DMS 273 treated with DMSO at 0.1 percent for 48 hours (cell line): Measurements from ENCODE around the gene MN1.
A peak's percentile ranks its signal among the peaks of the same experiment; 100 is the strongest.

ENCODE experiments used
- DNase-seq: peaks from one replicate; lab custom pipeline; 2025; lab: John Stamatoyannopoulos, UW

The MN1 gene

DNA sequence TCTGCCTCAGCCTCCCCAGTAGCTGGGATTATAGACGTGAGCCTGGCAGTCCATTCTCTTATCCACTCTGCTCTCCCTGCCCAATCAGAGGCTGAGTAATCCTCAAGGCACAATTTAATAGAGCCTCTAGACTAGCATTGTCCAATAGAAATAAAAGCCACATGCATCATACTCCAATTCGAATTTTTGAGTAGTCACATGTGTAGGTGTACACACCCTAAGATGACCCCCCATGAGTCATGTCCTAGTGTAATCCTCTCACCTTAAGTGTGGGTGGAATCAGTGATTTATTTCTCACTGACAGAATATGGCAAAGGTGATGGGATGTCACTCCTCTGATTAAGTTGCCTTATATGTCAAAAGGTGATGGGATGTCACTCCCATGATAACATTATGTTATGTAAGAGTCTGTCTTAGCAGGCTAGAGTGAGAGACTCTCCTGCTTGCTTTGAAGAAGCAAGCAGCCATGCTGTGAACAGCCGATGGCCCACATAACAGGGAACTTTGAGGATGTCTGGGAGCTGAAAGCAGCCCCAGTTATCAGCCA lies 61.3 kb downstream of the MN1 start:
- no peak for DNase-seq

DNA sequence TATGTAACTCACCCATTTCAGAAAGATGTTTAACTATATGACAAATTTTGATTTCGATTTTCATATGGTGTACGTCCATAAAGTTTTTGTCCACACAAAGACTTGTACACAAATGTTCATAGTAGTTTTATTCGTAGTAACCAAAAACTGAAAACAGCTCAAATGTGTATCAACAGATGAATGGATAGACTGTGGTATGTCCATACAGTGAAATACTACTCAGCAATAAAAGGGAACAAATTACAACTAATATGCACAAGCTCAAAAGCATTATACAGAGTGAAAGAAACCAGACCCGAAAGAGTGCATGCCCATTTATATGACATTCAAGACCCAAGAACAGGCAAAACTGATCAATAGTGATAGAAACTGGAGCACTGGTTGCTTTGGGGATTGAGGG lies 64.0 kb downstream of the MN1 start:
- DNase-seq = no peak

DNA sequence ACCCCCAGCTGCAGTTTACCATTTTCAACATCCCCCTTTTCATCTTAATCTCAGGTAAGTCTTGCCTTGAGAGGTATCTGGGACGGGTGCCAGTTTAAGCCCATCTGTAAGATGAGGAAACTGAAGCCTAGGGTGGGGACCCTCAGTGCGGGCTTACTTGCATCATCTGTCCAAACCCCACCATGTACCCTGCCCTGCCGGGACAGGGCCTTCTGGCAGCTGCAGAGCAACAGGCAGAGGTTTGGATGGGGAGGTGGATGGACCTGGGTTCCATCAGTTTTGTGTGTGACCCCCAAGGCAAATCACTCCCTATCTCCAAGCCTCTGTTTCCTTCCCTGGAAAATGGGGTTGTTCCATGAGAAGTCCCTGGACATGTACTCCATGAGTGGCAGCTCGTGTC lies 67.5 kb downstream of the MN1 start:
- no peak for DNase-seq

DNA sequence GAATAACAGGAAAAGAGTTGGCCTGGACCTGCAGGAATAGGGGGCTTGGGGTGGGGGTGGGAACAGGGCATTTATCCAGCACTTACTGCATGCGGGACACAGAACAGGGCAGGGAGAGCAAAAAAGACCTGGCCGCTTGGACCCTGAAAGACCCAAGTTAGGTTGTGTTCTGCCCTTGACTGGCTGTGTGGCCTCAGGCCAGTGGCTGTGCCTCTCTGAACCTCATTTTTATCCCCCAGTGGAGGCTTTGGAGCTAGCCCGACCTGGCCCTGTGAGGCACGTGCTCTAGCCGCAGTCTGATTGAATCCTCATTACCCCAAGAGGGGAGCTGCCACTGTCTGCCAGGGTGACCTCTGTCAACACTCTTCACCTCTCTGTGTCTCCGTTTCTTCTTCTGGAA lies 68.7 kb downstream of the MN1 start:
- DNase-seq = no peak

DNA sequence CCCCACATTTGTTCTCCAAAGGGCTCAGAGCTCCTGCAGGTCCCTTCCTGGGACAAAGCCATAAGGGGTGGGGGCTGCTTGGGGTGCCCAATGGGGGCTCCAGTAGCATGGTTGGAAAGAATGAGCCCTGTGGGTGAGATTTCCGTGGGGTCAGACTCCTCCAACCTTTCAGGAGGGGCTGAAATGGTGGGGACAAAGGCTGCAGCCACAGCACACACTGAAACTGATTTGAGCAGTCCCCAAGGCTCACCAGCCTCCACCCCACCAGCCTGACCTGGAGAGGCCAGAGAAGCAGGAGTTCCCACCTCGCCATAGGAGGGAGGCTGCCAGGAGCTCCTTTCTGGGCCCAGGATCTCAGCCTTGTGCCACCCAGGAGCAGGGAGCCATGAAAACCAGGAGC lies 69.2 kb downstream of the MN1 start:
- no peak for DNase-seq

DNA sequence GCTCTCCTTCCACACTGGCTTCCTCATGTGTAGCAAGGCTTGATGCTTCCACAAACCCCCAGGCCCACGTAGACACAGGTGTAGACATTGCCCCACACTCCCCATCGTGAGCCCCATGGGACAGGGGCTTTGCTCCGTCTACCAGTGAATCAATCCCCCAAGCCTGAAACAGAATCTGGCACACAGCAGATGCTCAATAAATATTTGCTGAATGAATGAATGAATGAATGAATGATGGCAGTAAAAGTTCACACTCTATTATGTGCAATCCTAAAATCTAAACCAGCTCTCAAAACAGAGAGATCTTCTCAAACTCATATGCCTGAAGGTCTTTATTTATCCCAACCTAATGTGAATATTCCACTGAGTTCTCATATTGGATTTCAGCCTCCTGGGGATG lies 69.9 kb downstream of the MN1 start:
- DNase-seq = no peak

DNA sequence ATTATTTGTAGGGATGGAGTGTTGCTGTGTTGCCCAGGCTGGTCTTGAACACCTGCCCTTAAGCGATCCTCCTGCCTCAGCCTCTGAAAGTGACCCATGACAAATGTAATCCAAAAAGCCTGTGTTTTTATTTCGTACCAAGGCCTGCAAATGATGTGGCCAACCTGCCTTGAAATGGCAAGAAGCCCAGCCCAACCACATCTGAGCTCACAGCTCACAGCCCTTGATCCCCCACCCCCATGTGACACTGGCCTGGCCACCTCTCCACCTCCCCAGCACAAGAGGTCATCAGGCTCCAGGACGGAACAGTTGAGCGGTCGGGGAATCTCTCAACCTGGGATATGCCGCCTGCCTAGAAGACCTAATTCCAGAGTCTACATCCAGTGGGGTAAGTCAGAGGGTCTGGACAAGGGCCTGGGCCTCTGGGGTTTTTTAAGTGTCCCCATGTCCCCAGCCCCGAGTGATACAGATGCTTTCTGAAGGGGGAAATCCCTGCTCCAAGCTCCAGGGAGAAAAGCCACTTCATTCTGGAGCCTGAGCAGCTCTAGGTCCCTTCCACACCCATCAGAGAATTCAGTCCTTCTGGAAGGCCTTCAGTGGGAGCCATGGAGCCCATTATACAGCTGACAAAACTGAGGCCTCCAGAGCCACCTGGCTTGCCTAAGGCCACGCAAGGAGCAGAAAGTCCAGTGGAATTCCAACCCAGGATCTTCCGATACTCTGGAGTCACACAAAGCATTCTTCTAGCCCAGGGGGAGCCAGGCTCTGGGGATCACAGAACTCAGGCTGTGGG lies 70.7 kb downstream of the MN1 start:
- no peak for DNase-seq

DNA sequence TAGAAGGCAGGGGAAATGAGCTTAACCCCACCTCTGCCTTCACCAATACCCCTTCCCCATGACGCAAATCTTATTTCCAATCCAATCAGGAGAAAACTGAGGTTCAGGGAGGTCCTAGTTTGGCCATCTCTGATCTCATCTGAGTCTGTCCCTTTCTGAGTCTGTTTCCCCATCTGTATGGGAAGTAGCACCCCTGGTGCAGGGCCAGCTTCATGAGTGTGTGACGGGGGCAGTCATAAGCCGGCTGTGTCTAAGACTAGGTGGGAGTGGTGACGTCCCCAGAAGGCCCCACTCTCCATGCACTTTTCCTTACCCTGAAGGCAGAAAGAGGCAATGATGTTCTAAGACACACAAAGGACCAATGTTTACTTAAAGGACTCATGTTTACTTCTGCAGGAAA lies 72.3 kb downstream of the MN1 start:
- no peak for DNase-seq

DNA sequence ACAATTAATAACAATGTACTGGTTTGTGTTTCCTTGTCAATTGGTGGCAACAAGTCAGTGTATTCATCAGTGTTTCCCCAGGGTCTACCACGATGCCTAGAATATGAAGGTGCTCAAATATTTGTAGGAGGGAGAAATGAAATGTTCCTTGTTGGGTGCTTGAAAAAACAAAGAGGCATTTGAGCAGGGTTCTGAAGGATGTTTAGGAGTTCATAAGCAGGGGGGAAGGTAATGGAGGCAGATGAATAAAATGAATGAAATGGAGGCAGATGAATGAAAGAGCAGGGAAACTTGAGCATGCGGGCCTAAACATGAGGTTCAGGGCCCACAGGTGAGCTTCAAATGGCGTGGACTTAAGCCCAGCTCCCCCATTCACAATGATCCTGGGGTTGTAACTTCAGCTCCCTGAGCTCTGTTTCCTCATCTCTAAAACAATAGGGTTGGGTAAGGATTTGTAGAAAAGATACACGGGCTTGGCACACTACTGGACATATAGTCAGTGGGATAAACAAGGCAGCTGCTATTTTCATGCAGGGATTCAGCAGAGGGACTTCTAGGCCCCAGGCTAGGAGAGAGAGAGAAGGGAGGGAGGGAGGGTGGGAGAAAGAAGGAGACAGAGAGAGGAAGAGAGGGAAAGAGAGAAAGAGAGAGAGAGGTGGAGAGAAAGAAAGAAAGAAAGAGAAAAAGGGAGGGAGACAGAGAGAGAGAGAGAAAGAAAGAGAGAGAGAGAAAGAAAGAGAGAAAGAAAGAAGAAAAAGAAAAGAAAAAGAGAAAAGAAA lies 73.7 kb downstream of the MN1 start:
- no peak for DNase-seq

DNA sequence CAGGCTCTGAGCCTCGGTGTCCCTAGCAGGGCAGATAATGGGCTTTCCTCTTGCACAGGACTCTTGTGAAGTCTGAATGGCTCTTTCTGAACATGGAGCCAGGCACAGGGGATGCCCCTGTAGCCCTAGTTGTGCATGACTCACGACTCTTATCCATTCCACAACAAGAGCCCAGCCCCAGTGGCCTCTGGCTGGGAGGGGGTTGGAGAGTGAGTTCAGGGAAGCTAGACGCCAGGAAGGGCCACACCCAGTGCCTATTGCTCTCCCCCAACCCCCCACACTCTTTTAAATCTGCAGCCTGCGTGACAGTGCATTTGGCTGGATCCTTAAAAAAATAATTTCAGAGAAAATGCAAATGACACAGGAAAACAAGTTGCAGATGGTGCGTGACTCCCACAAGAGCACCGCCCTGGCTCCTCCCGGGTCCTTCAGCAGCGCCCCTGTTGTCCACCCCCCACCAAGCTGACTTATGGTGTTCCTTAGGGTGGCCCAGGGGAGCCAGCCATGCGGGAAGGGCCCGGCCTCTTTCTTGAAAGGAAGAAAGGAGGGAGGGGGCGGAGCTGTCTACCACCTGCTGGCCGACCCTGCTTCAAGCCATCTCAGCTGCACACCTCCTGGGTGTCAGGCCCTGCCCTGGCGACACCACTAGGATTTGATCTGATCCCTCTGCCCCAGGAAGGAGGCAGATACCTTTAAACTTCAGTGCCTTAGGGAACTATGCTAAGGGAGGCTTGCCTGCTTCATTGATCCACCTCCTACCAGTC lies 74.7 kb downstream of the MN1 start:
- DNase-seq = no peak

DNA sequence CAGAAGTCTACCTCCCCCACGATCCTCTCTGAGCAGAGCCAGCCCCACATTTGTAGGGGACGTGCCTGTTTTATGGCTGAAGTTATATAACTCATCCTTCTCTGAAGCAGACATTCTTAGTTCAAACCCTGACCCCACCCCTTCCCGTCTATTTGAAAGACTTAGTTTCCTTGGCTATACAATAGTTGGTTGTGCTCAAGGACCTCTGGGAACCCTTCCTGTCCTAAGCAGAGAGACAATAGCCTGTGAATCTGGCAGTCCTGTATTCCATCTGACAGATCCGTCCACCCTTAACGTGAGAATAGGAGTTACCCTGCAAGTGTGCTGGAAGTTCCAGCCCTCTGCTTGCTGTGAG lies 75.2 kb downstream of the MN1 start:
- no peak for DNase-seq

DNA sequence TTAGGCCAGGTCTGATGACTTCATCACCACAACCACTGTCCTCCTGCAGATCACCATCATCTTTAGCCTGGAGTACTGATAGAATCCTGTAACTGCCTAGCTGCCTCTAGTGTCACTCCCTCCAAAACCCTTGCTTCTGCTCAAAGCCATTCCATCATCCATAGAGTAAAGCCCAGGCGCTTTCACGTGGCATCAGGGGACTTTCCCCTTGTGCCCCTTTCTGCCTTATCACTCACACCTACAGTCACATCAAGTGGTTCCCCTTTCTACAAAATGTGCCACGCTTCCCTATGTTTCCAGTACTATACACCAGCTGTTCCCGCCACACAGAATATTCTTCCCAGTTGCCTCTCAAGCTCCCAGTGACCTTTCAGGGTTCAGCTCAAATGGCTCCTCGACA lies 75.9 kb downstream of the MN1 start:
- no peak for DNase-seq

DNA sequence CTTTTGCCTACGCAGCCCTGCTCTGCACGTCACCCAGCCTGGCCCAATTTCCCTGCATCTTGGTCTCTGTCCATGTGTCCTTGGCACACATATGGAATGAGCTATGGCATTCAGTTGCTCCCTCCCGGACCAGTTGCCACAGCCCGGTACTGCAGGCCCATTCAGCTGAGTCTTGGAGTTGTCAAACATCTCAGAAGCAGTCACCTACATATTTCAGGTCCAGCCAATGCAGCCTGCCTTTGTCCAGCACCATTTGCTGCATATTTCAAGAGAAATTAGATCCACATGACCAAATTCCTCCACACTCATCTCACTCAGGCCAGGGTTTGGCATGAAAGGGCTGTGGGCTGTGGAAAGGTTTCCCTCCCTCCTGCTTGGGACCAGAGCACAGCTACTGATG lies 76.8 kb downstream of the MN1 start:
- no peak for DNase-seq

DNA sequence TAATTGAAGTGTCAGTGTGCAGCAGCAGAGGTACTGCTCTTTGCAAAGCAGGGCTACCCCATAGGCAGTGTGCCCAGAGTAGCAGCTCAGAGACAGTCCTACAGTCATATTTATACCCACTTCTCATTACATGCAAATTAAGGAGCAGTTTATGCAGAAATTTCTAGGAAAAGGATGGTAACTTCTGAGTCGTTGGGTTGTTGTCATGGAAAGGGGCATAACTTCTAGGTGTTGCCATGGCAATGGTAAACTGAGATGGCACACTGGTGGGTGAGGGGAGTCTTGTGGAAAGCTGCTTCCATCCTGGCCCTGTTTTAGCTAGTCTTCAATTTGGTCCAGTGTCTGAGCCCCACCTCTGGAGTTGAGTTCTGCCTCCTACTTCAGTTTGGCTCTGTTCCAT lies 77.4 kb downstream of the MN1 start:
- DNase-seq = no peak

DNA sequence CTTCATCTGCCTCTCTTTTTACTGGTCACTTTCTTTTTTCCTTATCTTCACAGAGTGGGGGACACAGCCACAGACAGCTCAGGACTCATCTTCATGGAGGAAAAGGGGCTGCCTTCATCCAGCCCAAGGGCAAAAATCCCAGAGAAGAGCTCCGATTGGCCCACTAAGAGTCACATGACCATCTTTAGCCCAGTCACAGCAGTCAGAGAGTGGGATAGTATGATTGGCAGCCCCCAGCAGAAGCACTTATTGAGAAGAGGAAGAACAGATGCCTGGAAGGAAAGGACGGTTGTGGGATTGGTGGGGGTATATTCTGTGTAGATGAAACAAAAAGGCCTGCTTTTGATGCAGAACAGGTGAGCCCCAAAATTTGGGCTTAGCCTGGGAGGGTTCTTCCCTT lies 77.8 kb downstream of the MN1 start:
- no peak for DNase-seq

DNA sequence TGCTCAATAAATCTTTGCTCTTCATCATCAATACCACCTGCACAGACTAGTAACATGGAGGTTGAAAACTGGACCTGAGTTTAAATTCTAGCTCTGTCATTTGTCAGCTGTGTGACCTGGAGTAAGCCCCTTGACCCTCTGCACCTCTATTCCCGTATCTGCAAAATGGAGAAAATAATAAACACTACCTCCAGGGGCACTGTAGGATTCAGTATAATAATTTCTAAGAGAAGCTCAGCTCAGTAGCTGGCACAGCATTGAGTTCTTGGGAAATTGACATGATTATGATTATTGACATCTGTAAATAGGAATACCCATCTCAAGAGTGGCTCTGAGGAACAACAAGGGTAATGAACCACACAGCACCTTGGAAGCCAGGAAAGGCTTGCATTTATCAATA lies 78.4 kb downstream of the MN1 start:
- DNase-seq = no peak

DNA sequence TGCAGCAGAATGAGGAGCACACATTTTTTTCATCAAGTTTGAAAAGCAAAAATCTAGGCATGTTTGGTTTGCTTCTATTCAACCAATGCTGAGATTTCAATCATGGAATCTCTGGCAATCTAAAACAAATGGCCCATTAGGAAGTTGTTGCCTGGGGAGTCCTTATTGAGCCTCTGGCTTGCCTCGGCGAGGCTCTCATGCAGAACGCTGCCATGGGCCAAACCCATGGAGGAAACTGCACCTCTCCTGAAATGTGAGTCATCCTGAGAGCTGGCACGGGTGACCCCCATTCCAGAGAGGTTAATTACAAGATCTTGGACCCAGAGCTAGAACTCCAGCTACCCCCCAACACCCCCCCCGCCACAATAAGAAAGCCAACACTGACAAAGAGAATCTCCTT lies 80.7 kb downstream of the MN1 start:
- no peak for DNase-seq

DNA sequence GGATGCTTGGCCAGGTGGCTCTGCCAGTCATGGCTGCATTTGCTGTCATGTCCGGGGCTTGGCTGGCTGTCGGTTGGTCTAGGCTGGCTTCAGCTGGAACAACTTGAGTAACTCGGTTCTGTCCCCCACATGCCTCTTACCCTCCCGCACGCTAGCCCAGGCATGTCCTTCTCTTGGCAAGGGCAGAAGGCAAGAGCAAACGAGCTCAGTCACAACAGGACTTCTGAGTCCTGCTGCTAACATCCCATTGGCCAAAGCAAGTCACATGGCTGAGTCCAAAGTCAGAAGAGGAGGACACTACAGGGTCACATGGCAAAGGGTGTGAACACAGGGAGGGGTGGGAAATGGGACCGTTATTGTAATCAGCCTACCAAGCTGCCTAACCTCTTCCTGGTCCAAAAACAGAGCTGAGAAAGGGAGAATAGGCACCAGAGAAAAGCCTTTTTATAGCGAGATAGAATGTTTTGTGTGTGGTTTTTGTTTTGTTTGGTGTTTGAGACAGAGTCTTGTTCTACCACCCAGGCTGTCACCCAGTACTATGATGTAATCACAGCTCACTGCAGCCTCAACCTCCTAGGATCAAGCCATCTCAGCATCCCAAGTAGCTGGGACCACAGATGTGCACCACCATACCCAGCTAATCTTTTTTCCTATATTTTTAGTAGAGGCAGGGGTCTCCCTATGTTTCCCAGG lies 81.9 kb downstream of the MN1 start:
- peak; percentile 14 for DNase-seq

DNA sequence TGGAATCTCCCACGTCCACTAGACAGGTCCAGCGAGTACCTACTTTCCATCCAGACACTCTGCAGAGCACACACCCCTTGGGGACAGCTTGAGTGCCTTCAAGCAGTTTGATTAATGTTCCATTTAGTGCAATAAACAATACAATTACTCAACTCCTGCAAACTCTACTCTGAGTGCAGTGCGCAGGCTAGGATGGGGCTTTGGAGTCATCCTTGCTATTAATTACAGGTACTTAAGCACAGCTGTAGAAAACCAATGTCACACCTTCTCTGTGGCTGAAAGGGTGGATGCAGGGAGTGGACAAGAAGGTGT lies 82.6 kb downstream of the MN1 start:
- DNase-seq = no peak

DNA sequence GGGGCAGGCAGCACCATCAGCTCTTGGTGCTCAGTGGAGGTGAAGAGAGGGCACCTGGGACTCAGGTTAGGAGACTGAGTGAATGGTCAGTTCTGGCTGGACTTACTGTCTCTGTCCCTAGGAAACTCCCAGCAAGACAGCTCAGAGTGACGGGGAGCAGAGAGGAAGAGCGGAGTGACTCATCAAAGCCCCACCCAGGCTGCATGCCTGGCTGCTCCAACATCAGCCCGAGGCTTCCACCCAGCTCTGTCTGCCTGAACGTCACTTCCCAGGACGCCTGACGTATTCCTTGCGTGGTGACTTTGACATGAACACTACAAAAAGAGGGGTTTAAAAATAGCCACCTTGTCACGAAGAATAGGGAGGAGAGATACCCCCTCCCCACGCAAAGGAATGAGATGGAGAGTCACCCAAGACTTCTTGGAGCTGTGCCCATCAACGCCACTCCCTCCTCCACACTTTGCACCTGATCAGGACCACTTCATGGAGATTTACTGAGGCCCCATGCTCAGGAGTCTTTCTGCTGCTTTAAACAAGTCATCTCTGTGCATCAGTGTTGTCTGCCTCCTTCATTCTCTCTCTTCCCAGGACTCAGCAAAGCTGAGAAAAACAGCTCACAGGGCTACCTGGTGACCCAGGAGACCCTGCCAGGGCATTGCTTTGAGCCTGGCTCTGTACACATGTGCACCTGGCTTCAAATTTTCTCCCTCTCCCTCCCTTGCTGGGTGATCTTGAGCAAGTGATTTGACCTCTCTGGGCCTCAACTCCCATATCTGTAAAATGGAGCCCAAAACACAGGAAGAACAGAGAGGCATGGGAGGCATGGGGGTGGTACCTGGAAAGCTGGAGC lies 83.1 kb downstream of the MN1 start:
- DNase-seq = no peak

DNA sequence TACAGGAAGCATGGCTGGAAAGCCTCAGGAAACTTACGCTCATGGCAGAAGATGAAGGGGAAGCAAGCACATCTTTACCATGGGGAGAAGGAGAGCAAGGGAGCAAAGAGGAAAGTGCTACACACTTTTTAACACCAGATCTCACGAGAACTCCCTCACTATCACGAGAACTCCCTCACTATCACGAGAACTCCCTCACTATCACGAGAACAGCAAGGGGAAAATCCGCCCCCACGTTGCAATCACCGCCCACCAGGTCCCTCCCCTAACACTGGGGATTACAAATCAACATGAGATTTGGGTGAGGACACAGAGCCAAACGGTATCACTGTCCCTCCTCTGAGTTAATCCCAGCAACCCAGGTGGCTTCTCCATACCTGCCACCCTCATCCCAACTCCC lies 84.5 kb downstream of the MN1 start:
- no peak for DNase-seq
